ENCODE measurements around the gene CNTLN.
"Not testable (repeated sequence)": the region's sequence is repeated elsewhere in the genome, so short reads cannot be mapped to it uniquely, and the experiment has no call there.

CNTLN gene

GRCh38 chr9:17269799-17270198 is 135.0 kb downstream of the CNTLN start:
- Histone ChIP-seq H3K4me2 (ENCODE audit: low read depth, low read length, poor library complexity, severe bottlenecking) (no peak overlapping the region), H3K9me3 (ENCODE audit: insufficient read depth, low read length) (no peaks in the 10 kb centered on the region), H3K27ac (ENCODE audit: low read depth, low read length) (no peak overlapping the region), H3K36me3 (ENCODE audit: low read length) (no peaks in the 10 kb centered on the region), H2AFZ (ENCODE audit: low read depth, low read length, severe bottlenecking) (no peak overlapping the region), H3K27me3 (ENCODE audit: low read length) (no peaks in the 10 kb centered on the region), H3K79me2 (ENCODE audit: insufficient read depth, low read length) (no peaks in the 10 kb centered on the region), H3K4me3 (ENCODE audit: insufficient read depth, low read length, poor library complexity, severe bottlenecking) (no peak overlapping the region), H3F3A (ENCODE audit: insufficient read depth) (no peaks in the 10 kb centered on the region), H4K20me1 (ENCODE audit: low read depth, low read length) (no peaks in the 10 kb centered on the region), H3K9me2 (replicated peaks; ENCODE audit: insufficient read depth, low read length) (no peaks in the 10 kb centered on the region), H3K9ac (ENCODE audit: low read length) (no peak overlapping the region)
- no peak for TF ChIP-seq CTCF (IDR thresholded peaks at IDR 0.05; ENCODE audit: insufficient read depth, low read length, poor library complexity, severe bottlenecking)
- TF ChIP-seq EZH2phosphoT487 (conservative IDR thresholded peaks at IDR 0.05; ENCODE audit: low read length) = no peak

- Histone ChIP-seq H3K9me3 (ENCODE audit: insufficient read depth, low read length) (no peaks in the 10 kb centered on the region), H3K36me3 (ENCODE audit: low read length) (no peaks in the 10 kb centered on the region), H2AFZ (ENCODE audit: low read depth, low read length, severe bottlenecking) (no peak overlapping the region), H3K27me3 (ENCODE audit: low read length) (no peaks in the 10 kb centered on the region), H3F3A (ENCODE audit: insufficient read depth) (no peaks in the 10 kb centered on the region), H3K4me3 (ENCODE audit: insufficient read depth, low read length, poor library complexity, severe bottlenecking) (no peak overlapping the region), H4K20me1 (ENCODE audit: low read depth, low read length) (no peaks in the 10 kb centered on the region), H3K27ac (ENCODE audit: low read depth, low read length) (no peak overlapping the region), H3K4me2 (ENCODE audit: low read depth, low read length, poor library complexity, severe bottlenecking) (no peak overlapping the region), H3K9me2 (replicated peaks; ENCODE audit: insufficient read depth, low read length) (no peaks in the 10 kb centered on the region), H3K79me2 (ENCODE audit: insufficient read depth, low read length) (no peaks in the 10 kb centered on the region), H3K9ac (ENCODE audit: low read length) (no peak overlapping the region)
- TF ChIP-seq EZH2phosphoT487 (conservative IDR thresholded peaks at IDR 0.05; ENCODE audit: low read length) (no peak), CTCF (IDR thresholded peaks at IDR 0.05; ENCODE audit: insufficient read depth, low read length, poor library complexity, severe bottlenecking) (no peak)
These were observed 137.7 kb downstream of the CNTLN start for GRCh38 chr9:17272536-17272935.

- Histone ChIP-seq H3K36me3 (ENCODE audit: low read length) (no peaks in the 10 kb centered on the region), H3K9me3 (ENCODE audit: insufficient read depth, low read length) (no peaks in the 10 kb centered on the region), H3K27me3 (ENCODE audit: low read length) (no peaks in the 10 kb centered on the region), H3K79me2 (ENCODE audit: insufficient read depth, low read length) (no peaks in the 10 kb centered on the region), H3K4me2 (ENCODE audit: low read depth, low read length, poor library complexity, severe bottlenecking) (no peak overlapping the region), H3K27ac (ENCODE audit: low read depth, low read length) (no peak overlapping the region), H2AFZ (ENCODE audit: low read depth, low read length, severe bottlenecking) (no peak overlapping the region), H3K9ac (ENCODE audit: low read length) (no peak overlapping the region), H3F3A (ENCODE audit: insufficient read depth) (no peaks in the 10 kb centered on the region), H4K20me1 (ENCODE audit: low read depth, low read length) (no peaks in the 10 kb centered on the region), H3K9me2 (replicated peaks; ENCODE audit: insufficient read depth, low read length) (no peaks in the 10 kb centered on the region), H3K4me3 (ENCODE audit: insufficient read depth, low read length, poor library complexity, severe bottlenecking) (no peak overlapping the region)
- TF ChIP-seq CTCF (IDR thresholded peaks at IDR 0.05; ENCODE audit: insufficient read depth, low read length, poor library complexity, severe bottlenecking) = no peak
- TF ChIP-seq EZH2phosphoT487 (conservative IDR thresholded peaks at IDR 0.05; ENCODE audit: low read length) = no peak
These were observed 145.6 kb downstream of the CNTLN start for GRCh38 chr9:17280350-17281012.

GRCh38 chr9:17290673-17291072 is 155.8 kb downstream of the CNTLN start:
- H3K4me2 ChIP-seq (ENCODE audit: low read depth, low read length, poor library complexity, severe bottlenecking); H4K20me1 ChIP-seq (ENCODE audit: low read depth, low read length); H3K27ac ChIP-seq (ENCODE audit: low read depth, low read length); H3K9me2 ChIP-seq (replicated peaks; ENCODE audit: insufficient read depth, low read length); H3K27me3 ChIP-seq (ENCODE audit: low read length); H2AFZ ChIP-seq (ENCODE audit: low read depth, low read length, severe bottlenecking); H3K9ac ChIP-seq (ENCODE audit: low read length); H3K4me3 ChIP-seq (ENCODE audit: insufficient read depth, low read length, poor library complexity, severe bottlenecking); H3K79me2 ChIP-seq (ENCODE audit: insufficient read depth, low read length); H3K36me3 ChIP-seq (ENCODE audit: low read length); H3F3A ChIP-seq (ENCODE audit: insufficient read depth); H3K9me3 ChIP-seq (ENCODE audit: insufficient read depth, low read length): not testable (repeated sequence)
